ENCODE data around the gene KCNS1. TPM values are rescaled to one million over a fixed set of nuclear protein-coding genes. Genes with fewer than 3 reads are reported as not detected.
A peak's percentile ranks its signal among the peaks of the same experiment; 100 is the strongest.

KCNS1 gene
- total and polyA plus RNA-seq, 8 donors: 0.30 TPM; not detected in 7

- no peak for DNase-seq
- no peak overlapping the region for H3K27ac ChIP-seq
- no peaks in the 10 kb centered on the region for H3K4me1 ChIP-seq
- H3K4me3 ChIP-seq: no peak overlapping the region
- peaks cover 0 to 49% (median 8%) of the 10 kb centered on the region in 3 donors for H3K27me3 ChIP-seq
- 84 to 92% (median 89%) methylated on average over 2 of the region's 2 CpGs for WGBS, 5 donors
- intact Hi-C loops (cut with DNase I; ENCODE audit: low total_unique reads): no loop called here
- peaks cover 0 to 4% (median 0%) of the 10 kb centered on the region in 4 donors for H3K9me3 ChIP-seq
- no peak for TF ChIP-seq CTCF (IDR thresholded peaks at IDR 0.05)
- TF ChIP-seq EP300 (IDR thresholded peaks at IDR 0.05): no peak
- TF ChIP-seq POLR2AphosphoS5 (IDR thresholded peaks at IDR 0.05): no peak
- no peak for TF ChIP-seq POLR2A (IDR thresholded peaks at IDR 0.05)
- H3K36me3 ChIP-seq: no peaks in the 10 kb centered on the region
Observed at GRCh38 chr20:45121388-45121787, 20.5 kb upstream of the KCNS1 start.

DNA sequence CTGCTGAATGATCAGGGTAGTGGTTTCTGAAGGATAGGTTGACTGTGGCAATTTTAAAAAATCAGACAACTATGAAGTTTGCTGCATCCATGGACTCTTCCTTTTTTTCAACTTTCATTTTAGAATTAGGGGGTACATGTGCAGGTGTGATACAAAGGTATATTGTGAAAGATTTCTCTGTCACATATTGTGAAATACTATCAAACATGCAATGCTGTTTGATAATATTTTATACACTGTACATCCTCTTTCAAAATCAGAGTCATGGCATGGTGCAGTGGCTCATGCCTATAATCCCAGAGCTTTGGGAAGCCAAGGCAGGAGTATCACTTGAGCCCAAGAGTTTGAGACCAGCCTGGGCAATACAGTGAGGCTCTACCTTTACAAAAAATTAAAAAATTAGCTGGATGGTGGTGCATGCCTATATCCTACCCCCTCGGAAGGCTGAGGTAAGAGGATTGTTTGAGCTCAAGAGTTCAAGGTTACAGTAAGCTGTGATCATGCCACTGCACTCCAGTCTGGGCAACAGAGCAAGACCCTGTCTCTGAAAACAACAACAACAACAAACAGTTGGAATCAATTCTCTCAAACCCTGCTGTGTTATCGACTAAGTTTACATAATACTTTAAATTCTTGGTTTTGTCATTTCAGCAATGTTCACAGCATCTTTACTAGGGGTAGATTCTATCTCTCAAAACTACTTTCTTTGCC is 18.8 kb upstream of the KCNS1 start:
- TF ChIP-seq EP300 (IDR thresholded peaks at IDR 0.05) (no peak), POLR2A (IDR thresholded peaks at IDR 0.05) (no peak), POLR2AphosphoS5 (IDR thresholded peaks at IDR 0.05) (no peak), CTCF (IDR thresholded peaks at IDR 0.05) (no peak)
- Histone ChIP-seq H3K27ac (no peak overlapping the region), H3K9me3 (peaks cover 0 to 4% (median 0%) of the 10 kb centered on the region in 4 donors), H3K27me3 (peaks cover 0 to 57% (median 8%) of the 10 kb centered on the region in 3 donors), H3K36me3 (no peaks in the 10 kb centered on the region), H3K4me1 (no peaks in the 10 kb centered on the region), H3K4me3 (no peak overlapping the region)
- intact Hi-C loops (cut with DNase I; ENCODE audit: low total_unique reads): no loop called here
- no peak for DNase-seq
- WGBS, 5 donors: 73 to 91% (median 86%) methylated on average over 2 of the region's 2 CpGs

- no peaks in the 10 kb centered on the region for H3K9me3 ChIP-seq
- H3K27ac ChIP-seq: no peak overlapping the region
- intact Hi-C loops (cut with DNase I; ENCODE audit: low total_unique reads): no loop called here
- H3K27me3 ChIP-seq: peaks cover 0 to 55% (median 0%) of the 10 kb centered on the region in 3 donors
- H3K4me3 ChIP-seq: no peak overlapping the region
- H3K4me1 ChIP-seq: no peaks in the 10 kb centered on the region
- no peaks in the 10 kb centered on the region for H3K36me3 ChIP-seq
- TF ChIP-seq POLR2AphosphoS5 (IDR thresholded peaks at IDR 0.05) (no peak), CTCF (IDR thresholded peaks at IDR 0.05) (no peak)
- no peak for DNase-seq
- WGBS, 5 donors: 69 to 81% (median 74%) methylated on average over 2 of the region's 2 CpGs
Observed at GRCh38 chr20:45118028-45118427, 17.1 kb upstream of the KCNS1 start.

- peaks cover 0 to 55% (median 0%) of the 10 kb centered on the region in 3 donors for H3K27me3 ChIP-seq
- H3K36me3 ChIP-seq: no peaks in the 10 kb centered on the region
- TF ChIP-seq EP300 (IDR thresholded peaks at IDR 0.05) (no peak), POLR2AphosphoS5 (IDR thresholded peaks at IDR 0.05) (peak in 1 of 3 donors; percentile 10), POLR2A (IDR thresholded peaks at IDR 0.05) (no peak), CTCF (IDR thresholded peaks at IDR 0.05) (no peak)
- intact Hi-C loops (cut with DNase I; ENCODE audit: low total_unique reads): no loop called here
- DNase-seq: no peak
- no peaks in the 10 kb centered on the region for H3K9me3 ChIP-seq
- no peaks in the 10 kb centered on the region for H3K4me1 ChIP-seq
- H3K4me3 ChIP-seq: no peak overlapping the region
- 30 to 52% (median 41%) methylated on average over 4 of the region's 4 CpGs for WGBS, 5 donors
- no peak overlapping the region for H3K27ac ChIP-seq
Observed at GRCh38 chr20:45117581-45117980, 16.7 kb upstream of the KCNS1 start.

Data from stomach (tissue), 9 donors.